Lower lobe of right lung (tissue), 2 donors: ENCODE data around the gene THSD4. TPM values are rescaled to one million over a fixed set of nuclear protein-coding genes. Genes with fewer than 3 reads are reported as not detected.

Source experiments
- ATAC-seq, 2 donors: fragments of 200-7000 bp; cut with Tn5 transposase; one replicate each; pipeline ENCODE4 v1.9.1; 2020 to 2022; ENCODE audit warnings: mild to moderate bottlenecking in 2 of 2, moderate library complexity in 2 of 2
- DNase-seq: peaks from one replicate; pipeline ENCODE4 v3.0.0-alpha.2; 2020
- H3K27ac ChIP-seq: fragments of 200-600 bp; one replicate; pipeline ENCODE4 v1.8.0; 2022
- H3K27me3 ChIP-seq: fragments of 200-600 bp; one replicate; pipeline ENCODE4 v1.8.0; 2022; ENCODE audit warnings: low read depth
- H3K36me3 ChIP-seq: fragments of 200-600 bp; one replicate; pipeline ENCODE4 v1.8.0; 2022; ENCODE audit warnings: mild to moderate bottlenecking
- H3K4me1 ChIP-seq: fragments of 200-600 bp; one replicate; pipeline ENCODE4 v1.8.0; 2022
- H3K4me3 ChIP-seq: fragments of 200-600 bp; one replicate; pipeline ENCODE4 v1.8.0; 2022; ENCODE audit warnings: mild to moderate bottlenecking
- H3K9me3 ChIP-seq: fragments of 200-600 bp; one replicate; pipeline ENCODE4 v1.8.0; 2022
- intact Hi-C: fragments of 100-400 bp; cut with DNase I; formaldehyde crosslinking; loops from one replicate; pipeline ENCODE4 v1.11.0; 2022
- total RNA-seq: library from RNA; stranded (reverse); fragmentation: NEBNext Ultra II Directional; extraction: Animal tissue kit (Norgen Biotek cat#: 25700); gene quantifications from one replicate; pipeline ENCODE4 v1.2.1, GENCODE V29; 2021
- TF ChIP-seq, protein P1 (sequence below): fragments of 200-600 bp; IDR thresholded peaks from one replicate; pipeline ENCODE4 v1.8.0; 2022; ENCODE audit warnings: antibody characterized with exemption, mild to moderate bottlenecking
- donor health status: DM: no; HTN: yes; CAD: no; lungs with severe emphysema.

Gene THSD4
- total RNA-seq, 1 donor from 2014 or later: 18.2 TPM

DNA sequence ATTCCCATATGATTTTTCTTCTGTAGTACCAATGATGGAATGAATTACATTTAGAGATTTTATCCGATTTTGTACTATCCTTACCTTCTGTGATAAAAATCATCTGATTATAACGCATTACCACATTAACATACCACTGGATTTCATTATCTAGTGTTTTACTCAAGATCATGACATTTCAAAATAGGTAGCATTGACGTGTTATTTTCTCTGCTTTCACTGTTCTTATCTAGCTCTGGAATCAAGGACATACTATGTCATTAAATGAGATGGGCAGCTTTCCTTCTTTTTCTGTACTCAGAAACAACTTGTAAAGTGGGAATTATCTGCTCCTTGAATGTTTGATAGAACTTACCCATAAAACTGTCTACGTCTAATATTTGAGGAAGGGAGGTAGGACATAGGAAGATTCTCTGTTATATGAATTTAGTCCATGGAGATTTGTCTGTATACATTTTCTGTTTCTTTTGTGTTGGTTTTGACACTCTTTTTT lies 511.4 kb downstream of the THSD4 start:
- TF ChIP-seq, protein P1, sequence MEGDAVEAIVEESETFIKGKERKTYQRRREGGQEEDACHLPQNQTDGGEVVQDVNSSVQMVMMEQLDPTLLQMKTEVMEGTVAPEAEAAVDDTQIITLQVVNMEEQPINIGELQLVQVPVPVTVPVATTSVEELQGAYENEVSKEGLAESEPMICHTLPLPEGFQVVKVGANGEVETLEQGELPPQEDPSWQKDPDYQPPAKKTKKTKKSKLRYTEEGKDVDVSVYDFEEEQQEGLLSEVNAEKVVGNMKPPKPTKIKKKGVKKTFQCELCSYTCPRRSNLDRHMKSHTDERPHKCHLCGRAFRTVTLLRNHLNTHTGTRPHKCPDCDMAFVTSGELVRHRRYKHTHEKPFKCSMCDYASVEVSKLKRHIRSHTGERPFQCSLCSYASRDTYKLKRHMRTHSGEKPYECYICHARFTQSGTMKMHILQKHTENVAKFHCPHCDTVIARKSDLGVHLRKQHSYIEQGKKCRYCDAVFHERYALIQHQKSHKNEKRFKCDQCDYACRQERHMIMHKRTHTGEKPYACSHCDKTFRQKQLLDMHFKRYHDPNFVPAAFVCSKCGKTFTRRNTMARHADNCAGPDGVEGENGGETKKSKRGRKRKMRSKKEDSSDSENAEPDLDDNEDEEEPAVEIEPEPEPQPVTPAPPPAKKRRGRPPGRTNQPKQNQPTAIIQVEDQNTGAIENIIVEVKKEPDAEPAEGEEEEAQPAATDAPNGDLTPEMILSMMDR: no peak
- no peaks in the 10 kb centered on the region for H3K9me3 ChIP-seq
- DNase-seq (no peak), ATAC-seq (no peak)
- no peaks in the 10 kb centered on the region for H3K27me3 ChIP-seq
- intact Hi-C loops: no loop called here
- H3K4me3 ChIP-seq: no peak overlapping the region
- H3K36me3 ChIP-seq: no peaks in the 10 kb centered on the region
- H3K4me1 ChIP-seq: no peaks in the 10 kb centered on the region
- H3K27ac ChIP-seq: no peak overlapping the region

DNA sequence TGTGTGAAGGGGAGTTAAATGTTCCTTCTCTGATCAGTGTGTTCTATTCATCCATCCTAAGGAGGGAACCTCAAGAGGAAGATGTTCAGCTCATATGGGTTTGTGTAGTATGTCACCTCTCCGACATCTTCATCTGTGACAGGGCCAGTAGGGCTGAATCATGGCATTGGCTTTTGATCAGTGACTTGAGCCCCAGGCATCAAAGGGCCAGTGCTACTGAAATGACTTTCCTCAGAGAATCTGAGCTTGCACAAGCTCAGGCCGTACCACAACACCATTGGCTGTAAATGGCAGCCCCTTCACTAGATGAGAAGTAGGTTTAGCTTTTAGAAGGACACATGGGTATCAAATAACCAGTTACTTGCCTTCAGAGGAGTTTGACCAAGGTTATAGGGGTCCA lies 511.9 kb downstream of the THSD4 start:
- no peak for ATAC-seq
- TF ChIP-seq, protein P1: no peak
- no peaks in the 10 kb centered on the region for H3K27me3 ChIP-seq
- intact Hi-C loops: no loop called here
- no peak overlapping the region for H3K27ac ChIP-seq
- H3K4me1 ChIP-seq: no peaks in the 10 kb centered on the region
- H3K9me3 ChIP-seq: no peaks in the 10 kb centered on the region
- no peak for DNase-seq
- H3K36me3 ChIP-seq: no peaks in the 10 kb centered on the region
- H3K4me3 ChIP-seq: no peak overlapping the region

DNA sequence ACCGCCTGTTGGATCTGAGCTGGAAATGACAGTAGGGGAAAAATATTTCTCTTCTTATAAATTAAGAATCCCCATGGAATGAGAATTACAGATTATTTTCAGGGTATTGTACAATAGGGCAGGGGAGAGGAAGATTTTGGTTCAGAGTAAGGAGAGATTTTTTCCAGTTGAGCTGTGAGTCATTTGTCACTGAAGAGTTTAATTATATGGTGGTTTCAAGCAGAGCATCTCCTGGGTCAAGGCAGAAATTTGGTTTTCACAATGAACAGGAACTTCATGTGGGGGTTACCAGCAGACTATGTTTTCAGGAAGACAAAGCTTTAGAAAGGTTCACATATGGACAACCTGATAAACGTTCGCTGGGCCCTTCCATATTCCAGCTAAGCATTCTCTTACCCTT lies 512.3 kb downstream of the THSD4 start:
- Histone ChIP-seq H3K27ac (no peak overlapping the region), H3K36me3 (no peaks in the 10 kb centered on the region), H3K27me3 (no peaks in the 10 kb centered on the region), H3K4me1 (no peaks in the 10 kb centered on the region), H3K4me3 (no peak overlapping the region), H3K9me3 (no peaks in the 10 kb centered on the region)
- intact Hi-C loops: no loop called here
- TF ChIP-seq, protein P1: no peak
- ATAC-seq (no peak), DNase-seq (no peak)

DNA sequence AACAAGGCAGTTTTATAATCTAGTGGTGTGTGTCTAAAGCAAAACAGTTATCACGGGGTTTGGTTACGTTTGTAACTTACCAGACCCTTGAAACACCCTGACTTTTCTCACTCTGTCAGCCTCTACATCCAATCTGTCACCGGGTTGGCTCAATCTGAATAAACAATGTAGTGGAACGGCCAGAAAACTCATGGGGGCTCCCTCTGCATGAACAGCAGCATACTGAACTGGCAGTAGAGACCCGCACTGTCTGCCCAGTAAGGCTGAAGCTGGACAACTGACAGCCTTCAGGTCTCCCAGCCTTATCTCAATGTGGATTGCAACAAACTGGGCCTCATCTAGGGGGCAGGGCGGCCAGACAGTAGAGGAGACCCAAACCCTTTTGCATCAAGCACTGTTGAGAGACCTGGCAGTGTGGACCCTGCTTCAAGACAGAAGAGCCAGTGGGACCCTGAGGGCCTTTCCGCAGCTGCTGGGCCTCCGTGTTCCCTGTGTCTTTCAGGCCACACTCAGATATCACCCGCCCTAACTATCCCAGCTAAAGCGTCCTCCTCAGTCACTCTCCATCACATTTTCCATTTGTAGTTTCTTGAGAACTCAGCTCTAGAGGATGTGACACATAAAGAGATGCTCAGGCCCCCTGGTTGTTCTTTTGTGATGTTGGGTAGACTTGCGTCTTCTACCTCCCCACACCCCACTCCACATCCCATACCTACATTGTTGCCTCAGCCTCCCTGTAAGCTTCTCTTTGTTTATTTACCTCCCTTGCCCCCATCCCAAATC lies 513.9 kb downstream of the THSD4 start:
- TF ChIP-seq, protein P1: no peak
- Histone ChIP-seq H3K4me3 (no peak overlapping the region), H3K27me3 (no peaks in the 10 kb centered on the region), H3K9me3 (no peaks in the 10 kb centered on the region), H3K36me3 (no peaks in the 10 kb centered on the region), H3K4me1 (no peaks in the 10 kb centered on the region), H3K27ac (no peak overlapping the region)
- intact Hi-C loops: no loop called here
- DNase-seq: no peak
- ATAC-seq: no peak

DNA sequence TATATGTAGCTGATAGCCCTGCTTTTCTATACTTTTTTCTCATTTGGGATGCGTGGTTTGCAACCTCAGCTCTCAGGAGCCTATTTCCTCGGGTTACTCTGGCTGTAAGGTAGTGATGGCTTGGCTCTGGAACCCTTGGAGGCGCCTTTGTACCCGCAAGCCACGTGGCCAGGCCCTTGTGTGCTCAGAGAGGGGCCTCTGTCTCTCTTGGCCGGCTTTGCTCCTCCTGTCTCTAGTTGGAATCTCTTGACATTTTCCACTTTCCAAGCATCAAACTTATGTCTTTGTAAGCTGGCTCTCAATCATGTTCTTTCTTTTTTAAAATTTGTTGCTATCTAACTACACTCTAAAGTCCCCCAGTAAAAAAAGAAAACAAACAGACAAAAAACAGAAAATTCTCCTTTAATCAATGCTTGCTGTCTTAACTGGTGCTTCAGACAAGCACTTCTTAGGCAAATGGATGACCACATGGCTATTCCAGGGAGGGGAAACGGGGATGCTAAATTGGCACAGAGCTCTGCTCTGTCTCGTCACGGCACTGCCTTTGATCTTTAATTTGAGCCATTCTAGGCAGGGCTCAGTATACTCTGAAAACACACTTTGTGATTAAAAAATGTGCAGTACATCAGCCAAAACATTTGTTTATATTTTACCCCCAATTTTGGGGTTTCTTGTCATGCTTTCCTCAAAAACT lies 514.7 kb downstream of the THSD4 start:
- Histone ChIP-seq H3K27ac (no peak overlapping the region), H3K4me3 (no peak overlapping the region), H3K4me1 (no peaks in the 10 kb centered on the region), H3K36me3 (no peaks in the 10 kb centered on the region), H3K27me3 (no peaks in the 10 kb centered on the region), H3K9me3 (no peaks in the 10 kb centered on the region)
- intact Hi-C loops: no loop called here
- ATAC-seq (no peak), DNase-seq (no peak)
- TF ChIP-seq, protein P1: no peak
